IPS DF 6.9 (cell line): ENCODE measurements around the gene ADGRF3.
"Not testable (repeated sequence)": the region's sequence is repeated elsewhere in the genome, so short reads cannot be mapped to it uniquely, and the experiment has no call there.

Experiments used
- DNase-seq: peaks from one replicate; pipeline ENCODE4 v3.0.0-alpha.2; 2013; ENCODE audit warnings: low read depth, low spot score
- H3K27ac ChIP-seq: one replicate; pipeline ENCODE4 v1.5.1; 2013; ENCODE audit warnings: low read length, control low read depth
- H3K27me3 ChIP-seq: 2 replicates; pipeline ENCODE4 v1.6.1; 2013; ENCODE audit warnings: mild to moderate bottlenecking, low read length; ENCODE audit not compliant: control insufficient read depth, insufficient read depth
- H3K36me3 ChIP-seq: 2 replicates; pipeline ENCODE4 v1.6.1; 2013; ENCODE audit warnings: low read length; ENCODE audit not compliant: control insufficient read depth, insufficient read depth
- H3K4me1 ChIP-seq: 2 replicates; pipeline ENCODE4 v1.6.1; 2013; ENCODE audit warnings: low read length; ENCODE audit not compliant: control insufficient read depth, insufficient read depth
- H3K4me3 ChIP-seq: 2 replicates; pipeline ENCODE4 v1.5.1; 2013; ENCODE audit warnings: mild to moderate bottlenecking, low read length
- H3K9me3 ChIP-seq: 2 replicates; pipeline ENCODE4 v1.6.1; 2013; ENCODE audit warnings: low read length, inconsistent platforms; ENCODE audit not compliant: control insufficient read depth, insufficient read depth
- WGBS: extraction: QIAGEN DNeasy Blood & Tissue Kit; methylation state at CpG from one replicate; pipeline ENCODE4 v1.1.7; 2013; ENCODE audit warnings: mixed read lengths, missing lambda C conversion rate; ENCODE audit not compliant: insufficient read length, insufficient coverage; 5-methylcytosine and 5-hydroxymethylcytosine counted together

Gene ADGRF3

GRCh38 chr2:26369664-26370063 lies 23.1 kb upstream of the ADGRF3 start:
- no CpG with 5 or more reads among the region's 2 CpGs for WGBS
- not testable (repeated sequence) for H3K4me1 ChIP-seq, H3K36me3 ChIP-seq, H3K27ac ChIP-seq, DNase-seq, H3K27me3 ChIP-seq, H3K9me3 ChIP-seq, H3K4me3 ChIP-seq

DNA sequence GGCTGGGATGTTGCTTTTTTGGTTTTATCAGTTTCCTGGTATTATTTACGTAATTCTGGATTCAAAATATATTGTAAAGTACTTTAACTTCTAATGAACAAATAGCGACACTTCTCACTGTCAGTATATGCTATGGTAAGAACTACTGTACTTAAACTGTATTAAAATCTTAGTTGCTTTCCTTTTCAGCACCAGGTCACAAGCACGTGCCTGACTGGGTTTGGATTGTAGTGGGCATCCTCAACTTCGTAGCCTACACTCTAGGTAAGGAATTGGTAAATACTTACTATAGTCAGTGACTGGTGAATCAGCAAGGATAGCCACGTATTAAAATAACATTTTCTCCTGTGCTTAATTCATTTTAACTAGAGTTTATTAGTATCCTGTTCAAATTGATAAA lies 20.4 kb upstream of the ADGRF3 start:
- Histone ChIP-seq H3K9me3 (no peaks in the 10 kb centered on the region), H3K27me3 (no peaks in the 10 kb centered on the region), H3K27ac (no peak overlapping the region), H3K4me3 (no peak overlapping the region), H3K4me1 (no peaks in the 10 kb centered on the region), H3K36me3 (no peaks in the 10 kb centered on the region; the same call in 1 of the 2 replicates)
- DNase-seq: no peak
- no CpG with 5 or more reads among the region's 5 CpGs for WGBS

DNA sequence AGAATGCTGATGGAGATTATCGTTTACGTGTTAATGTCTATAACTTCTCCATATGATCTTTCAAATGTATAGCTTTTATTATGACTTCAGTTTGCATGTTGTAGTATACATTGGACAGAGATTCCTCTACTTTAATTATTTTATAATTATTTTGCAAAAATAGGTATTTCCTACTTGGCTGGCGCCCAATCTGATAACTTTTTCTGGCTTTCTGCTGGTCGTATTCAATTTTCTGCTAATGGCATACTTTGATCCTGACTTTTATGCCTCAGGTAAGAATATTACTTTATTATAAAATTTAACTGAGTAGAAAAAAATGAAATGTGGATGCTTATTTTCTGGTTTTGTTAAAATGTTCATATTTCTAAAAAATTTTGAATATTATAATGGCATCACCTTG lies 18.1 kb upstream of the ADGRF3 start:
- no peaks in the 10 kb centered on the region for H3K27me3 ChIP-seq
- H3K27ac ChIP-seq: no peak overlapping the region
- 100% methylated on average over 1 of the region's 4 CpGs for WGBS
- no peak overlapping the region for H3K4me3 ChIP-seq
- no peaks in the 10 kb centered on the region for H3K9me3 ChIP-seq
- H3K36me3 ChIP-seq: no peaks in the 10 kb centered on the region; the same call in 1 of the 2 replicates
- no peak for DNase-seq
- H3K4me1 ChIP-seq: no peaks in the 10 kb centered on the region

DNA sequence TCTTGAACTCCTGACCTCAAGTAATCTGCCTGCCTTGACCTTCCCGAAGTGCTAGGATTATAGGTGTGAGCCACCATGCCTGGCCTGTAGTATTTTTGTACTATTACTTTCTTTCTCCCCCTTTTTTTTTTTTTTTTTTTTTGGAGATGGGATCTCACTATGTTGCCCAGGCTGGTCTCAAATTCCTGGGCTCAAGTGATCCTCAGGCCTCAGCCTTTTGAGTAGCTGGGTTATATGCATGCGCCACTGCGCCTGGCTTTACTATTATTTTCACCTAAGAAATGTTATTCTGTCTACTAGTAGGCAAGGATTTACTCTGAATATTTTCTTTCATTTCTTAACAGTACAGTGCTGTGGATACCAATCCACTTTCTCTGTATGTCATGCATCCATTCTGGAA lies 17.4 kb upstream of the ADGRF3 start:
- WGBS: no CpG with 5 or more reads among the region's 3 CpGs
- DNase-seq: no peak
- no peaks in the 10 kb centered on the region for H3K27me3 ChIP-seq
- H3K4me1 ChIP-seq: no peaks in the 10 kb centered on the region
- H3K4me3 ChIP-seq: no peak overlapping the region
- no peaks in the 10 kb centered on the region for H3K36me3 ChIP-seq
- H3K27ac ChIP-seq: no peak overlapping the region
- H3K9me3 ChIP-seq: no peaks in the 10 kb centered on the region

GRCh38 chr2:26363323-26363722 lies 16.7 kb upstream of the ADGRF3 start:
- Histone ChIP-seq H3K36me3 (no peaks in the 10 kb centered on the region), H3K4me1 (no peaks in the 10 kb centered on the region), H3K27me3 (no peaks in the 10 kb centered on the region), H3K4me3 (no peak overlapping the region), H3K27ac (no peak overlapping the region), H3K9me3 (no peaks in the 10 kb centered on the region)
- WGBS: 100% methylated on average over 2 of the region's 4 CpGs
- no peak for DNase-seq

DNA sequence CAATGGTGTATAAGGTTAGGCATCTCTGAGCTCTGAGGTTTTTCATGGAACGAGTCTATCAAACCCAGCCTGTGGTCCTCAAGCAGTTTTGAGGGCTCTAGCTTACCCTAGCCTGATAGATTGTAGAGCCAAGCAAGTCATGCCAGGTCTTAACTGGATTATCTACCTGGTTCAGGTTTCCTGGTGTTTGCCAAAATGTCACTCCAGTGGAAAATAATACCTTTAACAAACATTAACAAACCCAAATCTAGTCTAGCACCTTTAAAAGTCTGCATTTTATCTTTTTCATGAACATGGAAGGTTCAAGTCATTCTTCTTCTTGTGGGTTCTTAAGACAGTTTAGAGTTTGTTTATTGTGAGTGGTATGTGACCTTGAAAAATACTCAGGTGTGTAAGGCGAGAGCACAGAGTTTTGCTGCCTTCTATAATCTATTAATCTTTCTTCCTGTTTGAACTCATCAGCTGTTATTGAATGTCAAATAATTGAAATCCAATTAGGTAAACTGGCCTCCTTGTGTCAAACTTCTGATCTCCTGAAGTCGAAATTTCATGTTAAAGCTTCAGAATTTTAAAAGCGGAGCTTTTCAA lies 13.4 kb upstream of the ADGRF3 start:
- no peak overlapping the region for H3K27ac ChIP-seq
- no peaks in the 10 kb centered on the region for H3K4me1 ChIP-seq
- no CpG with 5 or more reads among the region's 4 CpGs for WGBS
- no peak for DNase-seq
- H3K27me3 ChIP-seq: no peaks in the 10 kb centered on the region
- no peaks in the 10 kb centered on the region for H3K9me3 ChIP-seq
- H3K4me3 ChIP-seq: no peak overlapping the region
- H3K36me3 ChIP-seq: no peaks in the 10 kb centered on the region

GRCh38 chr2:26356771-26357170 lies 10.2 kb upstream of the ADGRF3 start:
- DNase-seq: no peak
- no CpG with 5 or more reads among the region's 2 CpGs for WGBS
- no peaks in the 10 kb centered on the region for H3K9me3 ChIP-seq
- no peaks in the 10 kb centered on the region for H3K36me3 ChIP-seq
- H3K27me3 ChIP-seq: no peaks in the 10 kb centered on the region
- H3K4me3 ChIP-seq: no peak overlapping the region
- H3K4me1 ChIP-seq: no peaks in the 10 kb centered on the region
- no peak overlapping the region for H3K27ac ChIP-seq

GRCh38 chr2:26356111-26356510 lies 9.5 kb upstream of the ADGRF3 start:
- no peaks in the 10 kb centered on the region for H3K27me3 ChIP-seq
- WGBS: no CpG with 5 or more reads among the region's 2 CpGs
- H3K9me3 ChIP-seq: no peaks in the 10 kb centered on the region
- H3K4me1 ChIP-seq: no peaks in the 10 kb centered on the region
- DNase-seq: no peak
- no peak overlapping the region for H3K27ac ChIP-seq
- H3K4me3 ChIP-seq: no peak overlapping the region
- no peaks in the 10 kb centered on the region for H3K36me3 ChIP-seq

DNA sequence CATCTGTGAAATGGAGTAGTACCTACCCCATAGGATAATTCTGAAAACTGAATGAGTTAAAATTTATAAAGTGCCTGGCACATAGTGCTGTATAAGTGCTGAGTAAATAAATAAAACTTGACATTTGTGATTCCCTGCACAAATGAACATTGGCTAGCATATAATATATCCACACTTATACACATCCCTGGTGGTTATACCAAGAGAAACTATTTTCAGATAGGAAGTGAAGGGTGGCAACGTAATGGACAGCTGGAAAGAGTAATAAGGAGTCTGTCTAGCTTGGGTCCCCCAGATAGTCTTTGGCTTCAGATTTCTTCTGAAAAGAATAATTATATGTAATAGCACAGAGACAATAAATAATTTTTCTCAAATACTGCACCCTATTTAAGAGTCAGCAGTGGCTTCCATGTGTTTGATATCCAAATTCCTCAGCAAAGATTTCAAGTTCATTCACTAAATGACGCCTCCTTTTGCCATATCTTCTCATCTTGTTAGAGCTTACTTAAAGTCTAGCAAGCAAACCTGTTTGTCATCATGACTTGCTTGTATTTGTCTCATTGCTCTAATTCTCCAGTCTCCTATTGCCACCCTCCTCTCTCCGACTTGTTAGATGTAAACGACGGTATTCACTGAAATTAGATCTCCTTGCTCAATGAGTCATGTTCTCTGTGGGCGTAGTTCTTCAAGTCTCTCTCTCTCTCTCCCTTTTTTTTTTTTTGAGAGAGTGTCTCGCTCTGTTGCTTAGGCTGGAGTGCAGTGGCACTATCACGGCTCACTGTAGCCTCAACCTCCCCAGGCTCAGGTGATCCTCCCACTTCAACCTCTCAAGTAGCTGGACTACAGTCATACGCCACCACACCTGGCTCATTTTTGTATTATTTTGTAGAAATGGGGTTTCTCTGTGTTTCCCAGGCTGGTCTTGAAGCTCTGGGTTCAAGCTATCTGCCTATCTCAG lies 8.7 kb upstream of the ADGRF3 start:
- WGBS: no CpG with 5 or more reads among the region's 9 CpGs
- Histone ChIP-seq H3K36me3 (no peaks in the 10 kb centered on the region), H3K9me3 (no peaks in the 10 kb centered on the region), H3K4me1 (no peaks in the 10 kb centered on the region), H3K4me3 (no peak overlapping the region), H3K27me3 (no peaks in the 10 kb centered on the region), H3K27ac (no peak overlapping the region)
- no peak for DNase-seq

DNA sequence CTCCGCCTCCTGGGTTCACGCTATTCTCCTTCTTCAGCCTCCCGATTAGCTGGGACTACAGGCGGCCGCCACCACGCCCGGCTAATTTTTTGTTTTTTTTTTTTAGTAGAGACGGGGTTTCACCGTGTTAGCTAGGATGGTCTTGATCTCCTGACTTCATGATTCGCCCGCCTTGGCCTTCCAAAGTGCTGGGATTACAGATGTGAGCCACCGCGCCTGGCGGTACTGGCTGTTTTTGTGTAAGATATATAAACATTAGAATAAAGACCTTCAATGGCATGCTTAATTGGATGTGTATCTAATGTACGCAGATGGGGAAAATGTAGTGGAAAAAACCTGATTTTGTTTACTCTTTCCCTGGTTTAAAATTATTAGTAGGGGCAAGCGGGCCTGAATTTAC lies 7.9 kb upstream of the ADGRF3 start:
- no CpG with 5 or more reads among the region's 16 CpGs for WGBS

More for the DNA sequence above, 7.9 kb upstream of the ADGRF3 start:
- not testable (repeated sequence) for H3K27me3 ChIP-seq, H3K4me3 ChIP-seq, H3K36me3 ChIP-seq, H3K4me1 ChIP-seq, DNase-seq, H3K27ac ChIP-seq, H3K9me3 ChIP-seq
